NCI-H146 (cell line): ENCODE data around the gene RBM10.
A peak's percentile ranks its signal among the peaks of the same experiment; 100 is the strongest.

Experiments
- DNase-seq: peaks from one replicate; lab custom pipeline; 2025; lab: John Stamatoyannopoulos, UW

The RBM10 gene

GRCh38 chrX:47176101-47176740 lies 31.2 kb downstream of the RBM10 start:
- no peak for DNase-seq

GRCh38 chrX:47177079-47177478 lies 32.1 kb downstream of the RBM10 start:
- DNase-seq, result no peak

GRCh38 chrX:47178337-47178736 lies 33.3 kb downstream of the RBM10 start:
- no peak for DNase-seq

DNA sequence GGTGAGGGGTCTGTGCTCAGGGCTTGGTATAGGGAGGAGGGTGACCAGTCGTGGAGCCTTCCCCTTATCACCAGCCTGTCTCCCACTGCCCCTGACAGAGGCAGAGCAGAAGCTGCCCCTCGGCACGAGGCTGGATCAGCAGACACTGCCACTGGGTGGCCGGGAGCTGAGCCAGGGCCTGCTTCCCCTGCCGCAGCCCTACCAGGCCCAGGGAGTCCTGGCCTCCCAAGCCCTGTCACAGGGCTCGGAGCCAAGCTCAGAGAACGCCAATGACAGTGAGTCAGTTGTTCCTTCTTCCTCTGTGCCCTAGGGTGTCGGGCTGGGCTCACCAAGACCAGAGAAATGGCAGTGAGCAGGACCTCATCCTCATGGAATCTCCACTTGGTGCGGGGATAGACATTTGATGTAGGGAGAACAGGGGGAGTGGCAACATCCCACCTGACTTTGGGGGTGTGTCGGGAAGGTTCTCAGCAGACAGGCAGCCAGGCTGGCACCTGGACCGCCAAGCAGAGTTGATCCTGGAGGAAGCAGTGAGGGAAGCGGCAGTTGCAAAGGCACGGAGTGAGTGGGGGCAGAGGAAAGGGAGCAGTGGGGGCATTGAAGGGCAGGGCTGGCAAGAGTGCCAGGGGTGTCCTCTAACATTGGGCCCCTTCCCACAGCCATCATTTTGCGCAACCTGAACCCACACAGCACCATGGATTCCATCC lies 34.4 kb downstream of the RBM10 start:
- DNase-seq, result no peak

DNA sequence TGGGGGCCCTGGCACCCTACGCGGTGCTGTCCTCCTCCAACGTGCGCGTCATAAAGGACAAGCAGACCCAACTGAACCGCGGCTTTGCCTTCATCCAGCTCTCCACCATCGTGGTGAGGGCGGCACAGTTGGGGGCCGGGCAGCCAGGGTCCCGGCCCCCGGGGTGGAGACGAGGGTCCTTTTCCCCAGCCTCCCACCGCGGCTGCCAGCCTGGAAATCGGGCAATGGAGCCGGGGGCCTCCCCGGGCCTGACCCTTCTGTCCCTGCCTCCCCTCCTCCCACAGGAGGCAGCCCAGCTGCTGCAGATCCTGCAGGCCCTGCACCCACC lies 34.9 kb downstream of the RBM10 start:
- no peak for DNase-seq

DNA sequence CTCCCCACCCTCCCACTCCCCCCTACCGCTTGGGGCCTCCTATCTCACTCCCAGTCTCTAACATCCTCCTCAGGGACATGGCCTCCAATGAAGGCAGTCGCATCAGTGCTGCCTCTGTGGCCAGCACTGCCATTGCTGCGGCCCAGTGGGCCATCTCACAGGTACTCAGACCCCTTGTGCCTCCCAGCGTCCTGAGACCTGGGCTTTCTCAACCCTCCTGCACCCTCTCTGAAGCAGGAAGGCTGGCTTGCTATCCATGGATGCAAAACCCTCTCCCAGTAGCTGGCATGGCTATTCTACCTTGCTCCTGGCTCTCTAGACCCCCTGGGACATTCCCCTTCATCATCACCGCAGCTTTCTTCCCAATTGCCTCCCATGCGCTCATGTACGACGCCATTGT lies 35.3 kb downstream of the RBM10 start:
- no peak for DNase-seq

DNA sequence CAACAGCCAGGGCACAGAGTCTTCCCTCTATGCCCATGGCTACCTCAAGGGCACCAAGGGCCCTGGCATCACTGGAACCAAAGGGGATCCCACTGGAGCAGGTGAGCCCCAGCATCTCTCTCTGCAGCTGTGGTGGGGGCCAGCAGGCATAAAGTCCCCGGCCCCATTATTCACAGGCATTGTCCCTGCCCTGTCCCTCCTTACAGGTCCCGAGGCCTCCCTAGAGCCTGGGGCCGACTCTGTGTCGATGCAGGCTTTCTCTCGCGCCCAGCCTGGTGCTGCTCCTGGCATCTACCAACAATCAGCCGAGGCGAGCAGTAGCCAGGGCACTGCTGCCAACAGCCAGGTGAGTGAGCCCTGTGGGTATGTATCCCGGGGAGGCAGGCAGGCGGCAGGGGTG lies 36.3 kb downstream of the RBM10 start:
- no peak for DNase-seq

DNA sequence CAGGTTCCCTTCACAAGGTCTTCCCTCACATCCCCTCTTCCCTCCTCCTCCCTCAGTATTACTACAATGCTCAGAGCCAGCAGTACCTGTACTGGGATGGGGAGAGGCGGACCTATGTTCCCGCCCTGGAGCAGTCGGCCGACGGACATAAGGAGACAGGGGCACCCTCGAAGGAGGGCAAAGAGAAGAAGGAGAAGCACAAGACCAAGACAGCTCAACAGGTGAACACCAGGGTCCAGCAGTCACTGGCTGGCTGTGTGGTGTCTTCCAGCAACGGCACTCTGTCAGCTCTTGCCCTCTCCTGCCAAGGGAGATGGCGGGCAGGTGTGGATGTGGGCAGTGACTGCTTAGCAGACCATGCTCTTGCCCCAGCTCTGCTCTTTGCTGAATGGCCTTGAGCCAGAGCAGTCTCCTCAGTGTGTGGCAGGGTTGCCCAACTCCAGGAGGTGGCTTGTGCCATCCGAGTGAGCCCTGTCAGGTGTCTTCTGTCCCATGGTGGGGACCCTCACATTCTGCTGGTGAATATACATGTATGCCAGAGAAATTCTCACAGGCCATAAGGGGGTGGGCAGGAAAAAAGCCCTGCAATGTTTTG lies 37.2 kb downstream of the RBM10 start:
- DNase-seq, result no peak

DNA sequence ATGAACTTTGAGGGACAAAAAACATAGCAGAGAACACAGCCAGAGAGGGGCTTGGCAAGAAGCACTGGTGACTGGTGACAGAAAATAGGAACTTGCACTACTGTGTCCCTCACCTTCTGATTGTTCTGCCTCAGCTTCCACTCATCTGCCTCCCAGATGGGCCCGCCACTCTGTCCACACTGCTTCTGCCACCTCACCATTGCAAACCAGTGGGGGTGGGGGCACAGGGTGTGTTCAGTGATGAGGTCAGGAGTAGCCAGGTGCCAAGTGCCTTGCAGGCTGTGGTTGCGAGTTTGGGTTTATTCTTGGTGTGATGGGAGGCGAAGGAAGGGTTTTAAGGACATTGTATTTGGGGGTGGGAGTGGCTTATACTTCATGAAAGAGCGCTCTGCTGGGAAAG lies 39.5 kb downstream of the RBM10 start:
- DNase-seq, result no peak

DNA sequence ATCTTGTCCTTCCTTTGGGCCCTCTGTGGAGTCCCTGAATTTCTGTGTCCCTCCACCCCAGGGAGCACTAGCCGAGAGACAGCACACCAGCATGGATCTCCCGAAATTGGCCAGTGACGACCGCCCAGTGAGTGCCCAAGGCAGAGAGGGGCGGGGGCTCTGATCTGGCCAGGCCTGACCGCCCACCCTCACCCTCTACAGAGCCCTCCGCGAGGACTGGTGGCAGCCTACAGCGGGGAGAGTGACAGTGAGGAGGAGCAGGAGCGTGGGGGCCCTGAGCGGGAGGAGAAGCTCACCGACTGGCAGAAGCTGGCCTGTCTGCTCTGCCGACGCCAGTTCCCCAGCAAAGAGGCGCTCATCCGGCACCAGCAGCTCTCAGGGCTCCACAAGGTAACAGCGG lies 40.2 kb downstream of the RBM10 start:
- no peak for DNase-seq

- no peak for DNase-seq
Observed at GRCh38 chrX:47186096-47186740, 41.2 kb downstream of the RBM10 start.

GRCh38 chrX:47187106-47187677 lies 42.2 kb downstream of the RBM10 start:
- no peak for DNase-seq

GRCh38 chrX:47189906-47190305 lies 44.9 kb downstream of the RBM10 start:
- no peak for DNase-seq

DNA sequence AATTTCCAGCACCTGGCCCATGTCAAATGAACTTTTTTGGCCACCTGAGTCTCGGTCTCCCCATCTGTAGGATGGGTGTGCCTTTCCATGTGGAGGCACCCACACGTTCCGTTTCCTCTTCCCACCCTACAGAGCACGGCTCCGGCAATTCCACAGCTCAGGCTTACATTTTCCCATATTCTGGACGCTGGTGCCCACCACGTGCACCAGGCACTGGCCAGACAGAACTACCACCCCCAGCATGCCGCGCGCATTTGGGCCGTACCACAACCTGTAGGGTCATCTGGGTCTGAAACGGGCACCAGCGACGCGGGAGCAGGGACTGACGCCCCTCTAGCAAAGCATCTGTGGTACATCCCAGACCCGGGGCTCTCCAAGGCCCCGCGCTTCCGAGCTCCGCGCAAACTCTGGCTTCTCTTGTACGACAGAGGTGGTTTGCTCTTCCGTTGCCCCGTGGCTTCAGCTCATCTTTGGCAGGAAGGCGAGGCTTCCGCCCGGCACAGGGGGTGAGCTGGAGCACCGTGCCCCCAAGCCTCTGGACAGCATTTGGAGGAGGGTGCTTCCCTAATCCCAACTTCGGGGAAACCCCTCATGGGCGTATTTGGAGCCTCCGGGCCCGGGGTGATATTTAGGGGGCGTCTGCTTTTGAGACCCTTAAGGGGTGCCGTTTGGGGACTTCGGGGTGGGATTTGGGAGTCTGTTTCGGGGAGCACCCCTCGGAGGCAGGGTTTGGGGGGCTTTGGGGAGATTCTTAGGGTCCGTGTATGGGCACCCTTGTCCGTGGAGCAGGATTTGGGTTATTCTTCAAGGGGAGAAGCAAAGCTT lies 45.6 kb downstream of the RBM10 start:
- peak; percentile 94 for DNase-seq

DNA sequence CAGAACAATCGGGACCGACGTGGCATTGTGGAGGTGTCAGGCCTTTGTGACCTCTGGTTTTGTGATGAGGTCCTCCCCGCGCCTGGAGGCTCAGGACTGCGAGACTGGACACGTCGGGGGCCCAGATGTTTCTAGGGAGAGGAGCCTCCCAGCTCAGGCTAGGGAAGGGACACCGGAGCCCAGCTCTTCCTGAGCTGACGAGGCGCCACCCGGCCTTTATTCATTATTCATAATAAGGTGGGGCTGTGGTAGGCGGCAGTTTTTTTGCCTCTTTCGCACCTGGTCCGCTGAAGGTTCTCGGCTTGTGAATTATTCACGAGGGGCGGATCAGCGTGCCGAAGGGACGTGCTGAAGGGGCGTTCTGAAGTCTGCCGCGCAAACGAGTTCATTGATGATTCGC lies 46.3 kb downstream of the RBM10 start:
- DNase-seq, result peak; percentile 82

DNA sequence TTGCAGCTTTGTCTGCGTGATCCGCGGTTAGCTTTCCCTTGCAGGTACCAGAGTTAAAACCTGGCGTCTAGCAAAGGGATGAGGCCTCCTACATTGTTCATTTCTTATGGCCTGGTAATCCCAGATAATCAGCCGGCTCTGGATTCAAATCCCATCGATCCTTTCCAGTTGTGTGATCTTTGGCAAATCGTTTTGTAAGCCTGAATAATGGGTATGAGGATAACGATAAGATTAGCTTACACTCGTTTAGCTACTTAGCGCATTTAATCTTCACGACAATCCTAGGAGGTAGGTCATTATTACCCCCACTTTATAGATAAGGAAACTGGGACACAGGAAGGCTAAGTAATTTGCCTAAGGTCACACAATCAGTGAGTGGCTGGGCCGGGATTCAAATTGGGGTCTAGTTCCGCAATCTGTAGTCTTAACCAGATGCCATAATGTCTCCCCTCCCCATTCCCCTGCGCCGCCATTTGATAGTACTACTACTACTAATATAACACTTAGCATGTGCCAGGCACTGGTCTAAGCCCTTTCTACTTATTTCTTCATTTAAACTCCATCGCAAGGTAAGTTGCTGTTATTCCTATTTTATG lies 46.9 kb downstream of the RBM10 start:
- no peak for DNase-seq

DNA sequence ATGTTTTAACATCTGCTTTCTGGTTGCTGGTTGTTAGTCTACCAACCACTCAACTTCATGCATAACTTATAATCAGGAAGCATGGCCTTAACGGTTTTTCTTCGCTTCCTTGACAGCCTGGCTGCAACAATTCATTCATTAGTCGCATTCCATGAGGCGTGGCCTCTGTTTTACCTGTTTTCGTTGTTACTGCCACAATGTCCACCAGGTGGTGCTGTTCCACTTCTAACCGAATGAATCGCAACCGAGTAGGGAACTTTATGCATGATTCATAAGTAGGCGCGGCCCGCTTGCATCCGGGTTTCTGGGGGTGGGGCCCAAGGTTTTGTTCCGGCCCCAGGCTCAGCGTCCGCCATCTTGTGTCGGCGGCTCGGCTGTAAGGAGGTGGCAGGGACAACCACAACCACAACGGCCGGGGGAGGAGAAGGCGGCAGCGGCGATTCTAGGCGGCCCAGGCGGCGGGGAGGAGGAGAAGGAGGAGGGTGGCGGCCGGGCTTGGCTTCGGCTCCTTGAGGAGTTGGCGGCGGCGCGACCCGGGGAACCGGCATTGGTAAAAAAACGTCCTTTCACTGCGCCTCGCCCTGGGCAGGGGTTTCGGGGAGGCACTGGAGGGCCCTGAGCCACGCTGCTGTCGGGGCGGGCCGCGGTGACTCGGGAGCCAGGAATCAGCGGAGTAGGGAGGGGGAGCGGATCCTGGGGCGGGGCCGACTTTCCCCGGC lies 48.6 kb downstream of the RBM10 start, which contains the start of gene UBA1:
TSS of gene UBA1 (plus strand) at position 355 of the 719 bp plus-strand sequence. CDS start 4,974 bp downstream, outside the sequence.
- DNase-seq, result peak; percentile 96

- DNase-seq, result no peak
Observed at GRCh38 chrX:47194194-47194787, 49.3 kb downstream of the RBM10 start.

- no peak for DNase-seq
Observed at GRCh38 chrX:47196098-47196497, 51.1 kb downstream of the RBM10 start.

DNA sequence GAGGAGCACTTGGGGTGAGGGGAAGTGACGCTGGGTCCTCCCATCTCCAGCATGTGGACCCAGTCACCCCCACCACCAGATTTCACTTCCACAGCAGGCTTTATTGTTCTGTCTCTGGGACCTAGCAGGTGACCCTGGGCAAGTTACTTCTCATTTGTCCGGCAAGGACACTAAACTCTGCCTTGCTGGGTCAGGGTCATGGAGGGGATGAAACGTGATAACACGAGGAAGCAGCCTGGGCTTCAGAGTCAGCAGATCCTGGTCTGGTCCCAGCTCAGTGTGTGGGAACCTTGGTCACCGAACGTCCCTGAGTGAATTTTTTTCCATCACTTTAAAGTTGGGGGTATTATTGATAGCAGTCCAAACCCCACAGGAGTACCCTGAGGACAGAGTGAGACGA lies 52.5 kb downstream of the RBM10 start:
- no peak for DNase-seq
